ENCODE data around the gene SLC6A4. TPM values are rescaled to one million over a fixed set of nuclear protein-coding genes. Genes with fewer than 3 reads are reported as not detected.
A peak's percentile ranks its signal among the peaks of the same experiment; 100 is the strongest.

Gene SLC6A4
- total and polyA plus RNA-seq, 2 experiments from 2014 or later, result 0.06 to 0.14 TPM

- H3K27me3 Mint-ChIP-seq (ENCODE audit: insufficient read depth, low read depth, poor library complexity), result peaks cover 8% of the 10 kb centered on the region
- no peaks in the 10 kb centered on the region for H3K4me1 ChIP-seq (ENCODE audit: insufficient read depth)
Measured at GRCh38 chr17:30225919-30226553, 9.5 kb downstream of the SLC6A4 start.

GRCh38 chr17:30225112-30225511, 10.4 kb downstream of the SLC6A4 start:
- ATAC-seq (no peak), DNase-seq (ENCODE audit: low spot score) (no peak)
- H3K79me2 ChIP-seq (replicated peaks; ENCODE audit: insufficient read depth), result no peaks in the 10 kb centered on the region
- H3K4me3 Mint-ChIP-seq, result no peak overlapping the region
- no peak overlapping the region for H3K27ac Mint-ChIP-seq
- H3K36me3 ChIP-seq (ENCODE audit: insufficient read depth), result no peaks in the 10 kb centered on the region
- peaks cover 8% of the 10 kb centered on the region for H3K27me3 Mint-ChIP-seq (ENCODE audit: insufficient read depth, low read depth, poor library complexity)
- H3K27me3 ChIP-seq (ENCODE audit: insufficient read depth), result no peaks in the 10 kb centered on the region
- no peak overlapping the region for H3K4me3 ChIP-seq
- H3K4me2 ChIP-seq, result no peak overlapping the region
- H2AFZ ChIP-seq, result peak overlapping the region; percentile 63
- no peaks in the 10 kb centered on the region for H3F3A ChIP-seq (replicated peaks; ENCODE audit: low read depth)
- H3K4me1 ChIP-seq (ENCODE audit: insufficient read depth), result no peaks in the 10 kb centered on the region
- no peaks in the 10 kb centered on the region for H3K9me2 ChIP-seq (ENCODE audit: insufficient read depth)
- H3K36me3 Mint-ChIP-seq (ENCODE audit: low read depth), result no peaks in the 10 kb centered on the region
- H4K20me1 ChIP-seq (replicated peaks; ENCODE audit: insufficient read depth), result no peaks in the 10 kb centered on the region
- H3K4me1 Mint-ChIP-seq, result peaks cover 4% of the 10 kb centered on the region
- H3K9me3 Mint-ChIP-seq, result no peaks in the 10 kb centered on the region
- H3K27ac ChIP-seq (ENCODE audit: low read depth), result no peak overlapping the region
- no peak for TF ChIP-seq CTCF (conservative IDR thresholded peaks at IDR 0.05; ENCODE audit: low read depth in 2 of 2)
- no peak for TF ChIP-seq ETS1 (IDR thresholded peaks at IDR 0.05)
- TF ChIP-seq REST (IDR thresholded peaks at IDR 0.05; ENCODE audit: unreplicated experiment), result no peak
- no peak for TF ChIP-seq POLR2AphosphoS5 (IDR thresholded peaks at IDR 0.05; ENCODE audit: low read depth)
- no peak for TF ChIP-seq CREB1 (CRISPR knock-in tag; IDR thresholded peaks at IDR 0.05; ENCODE audit: low read depth)
- no peak for TF ChIP-seq JUNB (IDR thresholded peaks at IDR 0.05; ENCODE audit: unreplicated experiment)

More at GRCh38 chr17:30225919-30226553, 9.5 kb downstream of the SLC6A4 start:
- no peak overlapping the region for H3K4me2 ChIP-seq
- ATAC-seq, result no peak
- H3F3A ChIP-seq (replicated peaks; ENCODE audit: low read depth), result no peaks in the 10 kb centered on the region
- no peak for DNase-seq (ENCODE audit: low spot score)
- H2AFZ ChIP-seq, result 0 out of 2 replicates have a peak overlapping the region, but pooled peaks have one; percentile 32
- no peaks in the 10 kb centered on the region for H3K27me3 ChIP-seq (ENCODE audit: insufficient read depth)
- no peaks in the 10 kb centered on the region for H3K9me2 ChIP-seq (ENCODE audit: insufficient read depth)
- H3K79me2 ChIP-seq (replicated peaks; ENCODE audit: insufficient read depth), result no peaks in the 10 kb centered on the region
- H3K36me3 Mint-ChIP-seq (ENCODE audit: low read depth), result no peaks in the 10 kb centered on the region
- H3K36me3 ChIP-seq (ENCODE audit: insufficient read depth), result no peaks in the 10 kb centered on the region
- no peak overlapping the region for H3K4me3 ChIP-seq
- H3K9me3 Mint-ChIP-seq, result no peaks in the 10 kb centered on the region
- peaks cover 4% of the 10 kb centered on the region for H3K4me1 Mint-ChIP-seq
- no peak overlapping the region for H3K4me3 Mint-ChIP-seq
- TF ChIP-seq NANOG (IDR thresholded peaks at IDR 0.05; ENCODE audit: borderline replicate concordance), result no peak
- TF ChIP-seq POLR2AphosphoS5 (IDR thresholded peaks at IDR 0.05; ENCODE audit: low read depth), result no peak
- TF ChIP-seq ZNF114 (CRISPR knock-in tag; IDR thresholded peaks at IDR 0.05), result no peak
- no peak for TF ChIP-seq CTCF (conservative IDR thresholded peaks at IDR 0.05; ENCODE audit: low read depth in 2 of 2)
- TF ChIP-seq EZH2 (IDR thresholded peaks at IDR 0.05; ENCODE audit: low read depth, unreplicated experiment), result no peak
- TF ChIP-seq EZH2phosphoT487 (IDR thresholded peaks at IDR 0.05; ENCODE audit: unreplicated experiment), result no peak
- TF ChIP-seq CREB1 (CRISPR knock-in tag; IDR thresholded peaks at IDR 0.05; ENCODE audit: low read depth), result no peak
- no peak for TF ChIP-seq ZNF331 (CRISPR knock-in tag; IDR thresholded peaks at IDR 0.05; ENCODE audit: low read depth)
- no peaks in the 10 kb centered on the region for H4K20me1 ChIP-seq (replicated peaks; ENCODE audit: insufficient read depth)
- no peak overlapping the region for H3K27ac ChIP-seq (ENCODE audit: low read depth)
- H3K27ac Mint-ChIP-seq, result no peak overlapping the region
